Peyer's patch (tissue), 4 donors: ENCODE measurements around the gene TFAM. TPM values are rescaled to one million over a fixed set of nuclear protein-coding genes. Genes with fewer than 3 reads are reported as not detected.

Experiments
- DNase-seq, 3 donors: peaks; one replicate each; pipeline ENCODE4 v3.0.0-alpha.2; 2017 to 2019
- H3K27ac ChIP-seq, 4 donors: fragments of 200-600 bp; sonication (generic); one replicate each; pipeline ENCODE4 v1.5.1; 2016 to 2019
- H3K27me3 ChIP-seq, 2 donors: fragments of 200-600 bp; sonication (generic); one replicate each; pipeline ENCODE4 v1.5.1; 2019
- H3K36me3 ChIP-seq, 3 donors: fragments of 200-600 bp; sonication (generic); one replicate each; pipeline ENCODE4 v1.5.1; 2016 to 2019
- H3K4me1 ChIP-seq, 4 donors: fragments of 200-600 bp; sonication (generic); one replicate each; pipeline ENCODE4 v1.5.1; 2016 to 2019
- H3K4me3 ChIP-seq, 4 donors: fragments of 200-600 bp; sonication (generic); 1 replicate in 3 of 4; 2 replicates in 1 of 4; pipeline ENCODE4 v1.5.1; 2016 to 2019; ENCODE audit warnings: mild to moderate bottlenecking in 1 of 4
- H3K9me3 ChIP-seq, 4 donors: fragments of 200-600 bp; sonication (generic); one replicate each; pipeline ENCODE4 v1.5.1; 2016 to 2019; ENCODE audit warnings: mild to moderate bottlenecking in 1 of 4
- CTCF ChIP-seq, 6 experiments: fragments of 450-650 bp in 4 of 6; fragments of 200-600 bp in 2 of 6; sonication (generic) in 1 of 6; IDR thresholded peaks; one replicate each; pipeline ENCODE4 v1.5.1; 2017 to 2019; ENCODE audit warnings: antibody characterized with exemption in 6 of 6, mild to moderate bottlenecking in 3 of 6, moderate library complexity in 1 of 6
- POLR2A ChIP-seq, 2 donors: fragments of 450-650 bp; IDR thresholded peaks; one replicate each; pipeline ENCODE4 v1.5.1; 2017; ENCODE audit warnings: antibody characterized with exemption in 2 of 2, mild to moderate bottlenecking in 2 of 2, moderate library complexity in 2 of 2
- total RNA-seq, 4 donors: library from RNA; depleted of rRNA; stranded (reverse); fragments of >200 nt; gene quantifications; one replicate each; pipeline ENCODE4 v1.1.0, GENCODE V29; 2016

TFAM gene
- total RNA-seq, 4 donors from 2014 or later, result 12.8 to 17.0 (median 15.2) TPM

- Histone ChIP-seq H3K4me3 (no peak overlapping the region), H3K9me3 (no peaks in the 10 kb centered on the region), H3K36me3 (peaks cover 0 to 4% (median 0%) of the 10 kb centered on the region in 3 donors), H3K27me3 (no peaks in the 10 kb centered on the region), H3K4me1 (no peaks in the 10 kb centered on the region), H3K27ac (no peak overlapping the region)
- no peak for TF ChIP-seq CTCF (IDR thresholded peaks at IDR 0.05)
- TF ChIP-seq POLR2A (IDR thresholded peaks at IDR 0.05), result no peak
- DNase-seq, result no peak
Observed at GRCh38 chr10:58361353-58361752, 23.9 kb upstream of the TFAM start.

GRCh38 chr10:58362027-58362789, 23.0 kb upstream of the TFAM start:
- no peaks in the 10 kb centered on the region for H3K9me3 ChIP-seq
- H3K27ac ChIP-seq, result no peak overlapping the region
- peaks cover 0 to 4% (median 0%) of the 10 kb centered on the region in 3 donors for H3K36me3 ChIP-seq
- no peak for DNase-seq
- no peaks in the 10 kb centered on the region for H3K27me3 ChIP-seq
- H3K4me1 ChIP-seq, result no peaks in the 10 kb centered on the region
- TF ChIP-seq CTCF (IDR thresholded peaks at IDR 0.05), result no peak
- TF ChIP-seq POLR2A (IDR thresholded peaks at IDR 0.05), result no peak
- no peak overlapping the region for H3K4me3 ChIP-seq

- no peaks in the 10 kb centered on the region for H3K4me1 ChIP-seq
- no peaks in the 10 kb centered on the region for H3K27me3 ChIP-seq
- no peaks in the 10 kb centered on the region for H3K9me3 ChIP-seq
- no peak for TF ChIP-seq CTCF (IDR thresholded peaks at IDR 0.05)
- TF ChIP-seq POLR2A (IDR thresholded peaks at IDR 0.05), result no peak
- no peak overlapping the region for H3K27ac ChIP-seq
- DNase-seq, result no peak
- H3K4me3 ChIP-seq, result no peak overlapping the region
- peaks cover 0 to 7% (median 0%) of the 10 kb centered on the region in 3 donors for H3K36me3 ChIP-seq
Observed at GRCh38 chr10:58367069-58367468, 18.1 kb upstream of the TFAM start.

GRCh38 chr10:58371473-58371872, 13.7 kb upstream of the TFAM start:
- TF ChIP-seq CTCF (IDR thresholded peaks at IDR 0.05) (no peak), POLR2A (IDR thresholded peaks at IDR 0.05) (no peak)
- Histone ChIP-seq H3K9me3 (no peaks in the 10 kb centered on the region), H3K4me3 (no peak overlapping the region), H3K27me3 (no peaks in the 10 kb centered on the region), H3K36me3 (peaks cover 0 to 3% (median 0%) of the 10 kb centered on the region in 3 donors), H3K4me1 (no peaks in the 10 kb centered on the region), H3K27ac (no peak overlapping the region)
- DNase-seq, result no peak

GRCh38 chr10:58372607-58373441, 12.4 kb upstream of the TFAM start:
- no peak for DNase-seq
- TF ChIP-seq POLR2A (IDR thresholded peaks at IDR 0.05) (no peak), CTCF (IDR thresholded peaks at IDR 0.05) (no peak)
- Histone ChIP-seq H3K9me3 (no peaks in the 10 kb centered on the region), H3K27ac (no peak overlapping the region), H3K4me3 (no peak overlapping the region), H3K36me3 (peaks cover 0 to 3% (median 0%) of the 10 kb centered on the region in 3 donors), H3K4me1 (no peaks in the 10 kb centered on the region), H3K27me3 (no peaks in the 10 kb centered on the region)
